ENCODE results near the gene MCM9.

DNA sequence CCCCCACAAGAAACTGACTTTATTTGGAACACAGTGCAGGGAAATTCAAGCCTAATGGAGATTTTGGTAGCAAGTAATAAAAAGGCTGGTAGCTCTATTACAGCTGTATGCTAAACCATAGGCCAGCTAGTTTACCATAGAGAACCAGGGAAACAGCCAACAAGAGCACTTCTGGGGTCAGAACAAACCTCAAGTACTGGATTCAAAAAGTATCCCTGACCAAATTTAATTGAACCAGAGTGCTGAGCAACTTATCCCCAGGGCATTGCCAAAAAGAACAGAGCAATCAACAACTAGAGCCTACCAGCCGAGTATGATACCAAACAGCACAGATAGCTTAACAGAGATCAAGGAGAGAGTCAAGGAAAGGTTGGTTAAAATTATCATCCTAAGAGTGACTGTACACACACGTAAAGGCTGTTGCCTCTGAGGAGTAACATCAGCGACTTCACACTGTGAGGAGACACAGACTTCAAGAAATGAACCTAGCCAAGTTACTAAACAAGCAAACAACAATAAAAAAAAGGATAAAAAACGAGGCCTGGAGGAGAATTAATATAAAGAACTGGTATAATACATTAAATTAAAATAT lies 52.5 kb downstream of the MCM9 start:
- TF ChIP-seq, protein P1, sequence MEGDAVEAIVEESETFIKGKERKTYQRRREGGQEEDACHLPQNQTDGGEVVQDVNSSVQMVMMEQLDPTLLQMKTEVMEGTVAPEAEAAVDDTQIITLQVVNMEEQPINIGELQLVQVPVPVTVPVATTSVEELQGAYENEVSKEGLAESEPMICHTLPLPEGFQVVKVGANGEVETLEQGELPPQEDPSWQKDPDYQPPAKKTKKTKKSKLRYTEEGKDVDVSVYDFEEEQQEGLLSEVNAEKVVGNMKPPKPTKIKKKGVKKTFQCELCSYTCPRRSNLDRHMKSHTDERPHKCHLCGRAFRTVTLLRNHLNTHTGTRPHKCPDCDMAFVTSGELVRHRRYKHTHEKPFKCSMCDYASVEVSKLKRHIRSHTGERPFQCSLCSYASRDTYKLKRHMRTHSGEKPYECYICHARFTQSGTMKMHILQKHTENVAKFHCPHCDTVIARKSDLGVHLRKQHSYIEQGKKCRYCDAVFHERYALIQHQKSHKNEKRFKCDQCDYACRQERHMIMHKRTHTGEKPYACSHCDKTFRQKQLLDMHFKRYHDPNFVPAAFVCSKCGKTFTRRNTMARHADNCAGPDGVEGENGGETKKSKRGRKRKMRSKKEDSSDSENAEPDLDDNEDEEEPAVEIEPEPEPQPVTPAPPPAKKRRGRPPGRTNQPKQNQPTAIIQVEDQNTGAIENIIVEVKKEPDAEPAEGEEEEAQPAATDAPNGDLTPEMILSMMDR (IDR thresholded peaks at IDR 0.05): no peak
- TF ChIP-seq POLR2A (IDR thresholded peaks at IDR 0.05): no peak

All from Peyer's patch (tissue), 4 donors.